BLaER1 (cell line): Measurements from ENCODE around the gene SFR1.

ENCODE experiments used
- H3K27ac ChIP-seq: shearing (Covaris generic); formaldehyde crosslinking; 2 replicates; pipeline ENCODE4 v1.8.1; 2022
- H3K27me3 ChIP-seq: shearing (Covaris generic); formaldehyde crosslinking; 2 replicates; pipeline ENCODE4 v1.8.1; 2022
- H3K36me3 ChIP-seq: shearing (Covaris generic); formaldehyde crosslinking; 2 replicates; pipeline ENCODE4 v1.8.1; 2022
- H3K4me1 ChIP-seq: shearing (Covaris generic); formaldehyde crosslinking; 2 replicates; pipeline ENCODE4 v1.8.1; 2022
- H3K4me2 ChIP-seq: shearing (Covaris generic); formaldehyde crosslinking; 2 replicates; pipeline ENCODE4 v1.8.1; 2022
- H3K4me3 ChIP-seq: shearing (Covaris generic); formaldehyde crosslinking; 2 replicates; pipeline ENCODE4 v1.8.1; 2022
- H3K9ac ChIP-seq: shearing (Covaris generic); formaldehyde crosslinking; 2 replicates; pipeline ENCODE4 v1.8.1; 2022
- H3K9me3 ChIP-seq: shearing (Covaris generic); formaldehyde crosslinking; 2 replicates; pipeline ENCODE4 v1.8.1; 2022
- H4K20me1 ChIP-seq: shearing (Covaris generic); formaldehyde crosslinking; 2 replicates; pipeline ENCODE4 v1.8.1; 2022
- Cebpa-rat ChIP-seq: shearing (Covaris generic); IDR thresholded peaks from 2 replicates; pipeline ENCODE4 v1.8.1; 2022

The SFR1 gene

DNA sequence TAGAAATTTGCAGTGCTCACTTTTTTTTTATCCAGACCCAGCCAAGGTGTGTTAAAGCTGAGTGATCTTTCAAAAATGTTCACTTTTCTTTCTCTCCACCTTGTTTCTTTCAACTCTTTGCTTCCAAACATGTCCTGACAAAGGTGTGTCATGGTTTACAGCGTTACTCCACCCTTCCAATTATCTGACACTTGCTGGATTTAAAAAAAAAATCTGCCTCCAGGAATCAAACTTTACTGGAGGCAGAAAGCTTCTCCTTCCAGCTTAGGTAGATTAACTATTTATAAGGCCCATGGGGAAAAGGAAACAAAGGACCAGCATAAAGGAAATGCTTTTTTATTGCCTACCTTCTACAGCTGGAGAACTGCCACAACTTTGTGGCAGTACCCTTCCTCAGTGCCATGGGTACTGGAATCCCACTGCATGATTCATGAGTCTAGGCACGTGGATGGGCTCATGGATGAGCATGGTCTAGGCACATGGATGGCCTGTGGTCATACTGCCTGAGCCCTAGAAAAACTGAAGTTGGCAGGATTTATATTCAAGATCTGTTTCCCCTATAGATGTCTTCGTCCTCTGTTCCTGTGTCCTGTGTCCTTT lies 36.1 kb upstream of the SFR1 start, which contains the start of gene COL17A1:
Gene COL17A1 (minus strand): TSS at position 80 of the 600 bp plus-strand sequence. CDS start 5,207 bp downstream, outside the sequence.
- TF ChIP-seq Cebpa-rat, result no peak
- no peaks in the 10 kb centered on the region for H3K27me3 ChIP-seq
- H3K27ac ChIP-seq, result no peak within 1 kb of the TSS
- H3K9ac ChIP-seq, result no peak within 1 kb of the TSS
- no peaks in the 10 kb centered on the region for H3K9me3 ChIP-seq
- H3K4me1 ChIP-seq, result no peaks in the 10 kb centered on the region
- no peaks in the 10 kb centered on the region for H3K36me3 ChIP-seq
- H4K20me1 ChIP-seq, result no peaks in the 10 kb centered on the region
- H3K4me3 ChIP-seq, result no peak within 1 kb of the TSS
- H3K4me2 ChIP-seq, result no peak within 1 kb of the TSS

DNA sequence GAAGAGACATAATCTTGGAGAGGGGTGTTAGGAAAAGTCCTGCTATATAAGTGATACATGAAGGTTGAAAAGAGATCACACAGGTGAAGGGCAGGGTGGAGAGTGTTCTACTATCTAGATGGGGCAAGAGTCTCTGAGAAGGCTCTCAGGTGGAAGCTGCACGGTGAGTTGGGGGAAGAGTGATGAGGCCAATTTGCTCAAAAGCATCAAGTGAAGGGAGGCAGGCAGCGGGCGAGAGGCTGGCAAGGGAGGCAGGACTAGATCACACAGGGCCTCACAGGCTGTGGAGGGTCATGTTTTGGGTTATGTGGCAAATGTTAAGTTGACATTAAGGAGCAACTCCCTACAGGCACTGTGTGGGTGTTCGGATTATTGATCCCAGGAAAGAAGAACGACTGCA lies 33.7 kb upstream of the SFR1 start:
- Histone ChIP-seq H3K4me1 (no peaks in the 10 kb centered on the region), H3K36me3 (no peaks in the 10 kb centered on the region), H3K9me3 (no peaks in the 10 kb centered on the region), H3K27ac (no peak overlapping the region), H3K9ac (no peak overlapping the region), H3K27me3 (no peaks in the 10 kb centered on the region), H3K4me2 (no peak overlapping the region), H4K20me1 (no peaks in the 10 kb centered on the region), H3K4me3 (no peak overlapping the region)
- TF ChIP-seq Cebpa-rat, result no peak

DNA sequence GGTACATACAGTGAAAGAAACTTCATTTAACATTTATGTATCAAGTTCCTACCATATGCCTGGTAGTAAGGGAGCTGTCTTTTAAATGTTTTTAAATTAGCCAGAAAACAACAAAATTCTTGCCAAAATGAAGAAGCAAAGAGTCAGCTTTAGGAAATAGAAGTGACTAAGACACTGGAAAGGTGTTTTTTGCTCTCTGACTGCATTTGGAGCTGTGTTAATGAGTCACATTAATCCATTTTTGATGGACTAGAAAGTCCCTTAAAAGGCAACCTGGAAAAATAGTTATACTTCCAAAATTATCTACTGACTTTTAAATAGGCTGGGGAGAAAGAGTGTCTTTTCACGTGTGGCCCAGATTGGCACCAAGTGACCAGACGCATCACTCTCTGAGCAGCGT lies 32.4 kb upstream of the SFR1 start:
- H3K4me2 ChIP-seq, result no peak overlapping the region
- no peak overlapping the region for H3K4me3 ChIP-seq
- no peaks in the 10 kb centered on the region for H3K27me3 ChIP-seq
- no peaks in the 10 kb centered on the region for H3K36me3 ChIP-seq
- TF ChIP-seq Cebpa-rat, result no peak
- H3K9ac ChIP-seq, result no peak overlapping the region
- H4K20me1 ChIP-seq, result no peaks in the 10 kb centered on the region
- H3K27ac ChIP-seq, result no peak overlapping the region
- H3K4me1 ChIP-seq, result no peaks in the 10 kb centered on the region
- no peaks in the 10 kb centered on the region for H3K9me3 ChIP-seq

DNA sequence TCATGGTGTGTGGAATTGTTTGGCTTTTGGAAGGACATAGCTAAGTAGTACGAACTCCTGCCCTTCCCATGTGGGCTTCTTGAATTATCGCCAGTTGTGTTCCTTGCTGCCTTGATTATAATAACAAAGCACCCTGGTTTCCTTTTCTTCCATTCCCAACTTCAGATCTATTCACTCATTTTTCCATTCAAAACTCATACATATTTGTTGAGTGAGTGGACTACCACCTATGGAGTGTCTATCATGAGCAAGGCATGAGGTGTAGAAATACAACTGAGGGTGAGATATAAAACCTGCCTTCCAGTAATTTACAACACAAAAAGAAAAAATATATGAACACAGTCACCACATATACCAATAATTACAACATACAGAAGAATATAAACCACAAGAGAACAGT lies 31.4 kb upstream of the SFR1 start:
- no peaks in the 10 kb centered on the region for H3K4me1 ChIP-seq
- H3K4me3 ChIP-seq, result no peak overlapping the region
- H3K9ac ChIP-seq, result no peak overlapping the region
- no peak overlapping the region for H3K27ac ChIP-seq
- H3K27me3 ChIP-seq, result no peaks in the 10 kb centered on the region
- H3K9me3 ChIP-seq, result no peaks in the 10 kb centered on the region
- no peak for TF ChIP-seq Cebpa-rat
- H4K20me1 ChIP-seq, result no peaks in the 10 kb centered on the region
- no peak overlapping the region for H3K4me2 ChIP-seq
- H3K36me3 ChIP-seq, result no peaks in the 10 kb centered on the region

DNA sequence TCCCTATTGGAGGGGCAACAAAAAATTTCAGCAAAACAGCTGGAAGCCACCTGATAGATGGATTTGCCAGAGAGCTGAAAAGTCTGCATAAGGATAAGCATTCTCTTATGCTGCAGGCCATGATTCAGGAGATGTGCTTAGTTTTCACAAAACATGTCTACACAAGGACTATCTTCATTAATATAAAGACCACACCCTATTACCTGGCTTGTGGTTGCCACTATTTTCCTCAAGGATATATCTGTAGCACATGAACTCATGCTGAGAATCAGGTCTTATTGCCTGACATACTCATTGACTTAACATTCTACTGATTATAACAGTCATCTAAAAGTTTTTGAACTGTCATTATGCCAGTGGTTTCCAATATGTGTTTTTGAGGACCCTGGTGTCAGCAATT lies 29.2 kb upstream of the SFR1 start:
- no peak for TF ChIP-seq Cebpa-rat
- no peaks in the 10 kb centered on the region for H4K20me1 ChIP-seq
- no peaks in the 10 kb centered on the region for H3K4me1 ChIP-seq
- H3K36me3 ChIP-seq, result no peaks in the 10 kb centered on the region
- no peak overlapping the region for H3K27ac ChIP-seq
- H3K9ac ChIP-seq, result no peak overlapping the region
- no peaks in the 10 kb centered on the region for H3K27me3 ChIP-seq
- H3K4me2 ChIP-seq, result no peak overlapping the region
- peaks cover 11% of the 10 kb centered on the region for H3K9me3 ChIP-seq
- H3K4me3 ChIP-seq, result no peak overlapping the region

DNA sequence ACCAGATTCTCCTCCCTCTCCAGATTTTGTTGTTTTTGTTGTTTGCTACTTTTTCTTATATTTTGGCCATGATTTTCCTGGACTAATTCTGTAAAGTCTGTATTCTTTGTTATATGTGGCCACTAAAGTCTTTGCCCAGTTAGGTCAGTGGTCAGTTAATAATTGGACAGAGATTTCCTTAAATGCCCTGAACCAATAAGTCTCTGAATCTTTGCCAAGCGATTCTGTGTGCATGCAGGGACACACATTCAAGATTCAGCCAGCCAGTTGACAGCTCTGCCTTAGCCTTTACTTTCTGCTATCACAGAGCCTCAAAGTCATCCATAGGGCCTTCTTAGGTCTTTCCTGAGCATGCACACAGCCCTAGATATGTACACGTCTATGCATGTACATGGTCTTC lies 25.3 kb upstream of the SFR1 start:
- Histone ChIP-seq H3K36me3 (no peaks in the 10 kb centered on the region), H3K4me3 (no peak overlapping the region), H3K9me3 (peaks cover 11% of the 10 kb centered on the region), H3K4me1 (no peaks in the 10 kb centered on the region), H3K27me3 (no peaks in the 10 kb centered on the region), H3K27ac (no peak overlapping the region), H3K9ac (no peak overlapping the region), H4K20me1 (no peaks in the 10 kb centered on the region), H3K4me2 (no peak overlapping the region)
- no peak for TF ChIP-seq Cebpa-rat

DNA sequence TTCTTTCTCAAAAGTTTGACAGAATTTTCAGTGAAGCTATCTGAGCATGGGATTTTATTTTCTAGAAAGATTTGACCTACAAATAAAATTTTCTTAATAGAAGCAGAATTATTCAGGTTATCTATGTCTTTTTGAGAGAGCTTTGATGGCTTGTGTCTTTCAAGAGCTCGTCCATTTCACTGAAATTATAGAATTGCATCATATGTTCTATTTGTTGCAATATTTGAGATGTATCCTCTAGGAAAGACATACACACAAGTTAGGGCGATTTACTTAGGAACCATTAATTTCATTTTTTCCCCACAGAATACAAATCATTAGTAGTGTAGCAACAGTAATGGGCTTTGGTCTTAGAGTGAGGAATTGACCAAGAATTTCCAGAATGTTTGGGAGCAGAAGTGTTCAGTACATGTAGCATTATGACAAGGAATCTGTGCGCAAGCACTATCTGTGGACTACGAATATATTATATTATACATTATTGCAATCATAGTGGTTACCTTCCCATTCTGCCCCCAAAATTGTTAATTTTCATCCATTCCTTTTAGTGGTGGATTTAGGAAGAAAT lies 23.5 kb upstream of the SFR1 start:
- Histone ChIP-seq H3K36me3 (no peaks in the 10 kb centered on the region), H3K4me3 (no peak overlapping the region), H3K9ac (no peak overlapping the region), H3K9me3 (peaks cover 11% of the 10 kb centered on the region), H3K27me3 (no peaks in the 10 kb centered on the region), H3K4me1 (no peaks in the 10 kb centered on the region), H3K4me2 (no peak overlapping the region), H4K20me1 (no peaks in the 10 kb centered on the region), H3K27ac (no peak overlapping the region)
- no peak for TF ChIP-seq Cebpa-rat

DNA sequence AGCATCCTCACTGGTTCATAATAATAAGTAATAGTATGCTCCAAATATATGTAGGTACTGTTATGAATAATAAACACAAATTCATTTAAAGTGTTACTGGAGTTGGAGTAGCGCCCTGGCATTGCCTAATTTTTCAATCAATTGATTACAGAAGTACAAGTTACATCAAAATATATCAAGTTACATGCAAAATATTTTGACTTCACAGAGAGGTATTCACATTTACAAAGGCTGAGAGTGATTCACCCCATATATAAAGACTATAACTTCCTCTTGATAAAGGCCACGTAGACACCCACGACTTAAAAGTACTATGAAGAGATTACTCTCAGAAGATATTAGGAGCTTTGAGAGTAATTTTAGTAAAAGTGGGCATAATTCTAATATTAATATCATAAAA lies 22.7 kb upstream of the SFR1 start:
- H3K4me3 ChIP-seq, result no peak overlapping the region
- no peak overlapping the region for H3K9ac ChIP-seq
- no peaks in the 10 kb centered on the region for H3K27me3 ChIP-seq
- TF ChIP-seq Cebpa-rat, result no peak
- no peaks in the 10 kb centered on the region for H3K4me1 ChIP-seq
- H3K36me3 ChIP-seq, result no peaks in the 10 kb centered on the region
- H3K9me3 ChIP-seq, result peaks cover 11% of the 10 kb centered on the region
- no peak overlapping the region for H3K4me2 ChIP-seq
- no peak overlapping the region for H3K27ac ChIP-seq
- no peaks in the 10 kb centered on the region for H4K20me1 ChIP-seq

DNA sequence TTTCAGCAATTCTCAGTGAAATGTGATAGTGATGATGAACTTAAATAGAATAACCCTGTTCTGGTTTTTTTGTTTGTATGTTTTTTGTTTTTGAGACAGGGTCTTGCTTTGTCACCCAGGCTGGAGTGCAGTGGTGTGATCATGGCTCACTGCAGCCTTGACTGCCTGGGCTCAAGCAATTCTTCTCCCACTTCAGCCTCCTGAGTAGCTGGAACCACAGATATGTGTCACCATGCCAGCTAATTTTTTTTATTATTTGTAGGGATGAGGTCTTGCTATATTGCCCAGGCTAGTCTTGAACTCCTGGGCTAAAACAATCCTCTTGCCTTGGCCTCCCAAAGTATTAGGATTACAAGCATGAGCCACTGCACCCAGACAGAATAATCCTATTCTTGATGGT lies 22.0 kb upstream of the SFR1 start:
- Histone ChIP-seq H3K36me3 (no peaks in the 10 kb centered on the region), H3K27ac (no peak overlapping the region), H3K9ac (no peak overlapping the region), H3K9me3 (peaks cover 11% of the 10 kb centered on the region), H3K27me3 (no peaks in the 10 kb centered on the region), H3K4me2 (no peak overlapping the region), H3K4me1 (no peaks in the 10 kb centered on the region), H4K20me1 (no peaks in the 10 kb centered on the region), H3K4me3 (no peak overlapping the region)
- TF ChIP-seq Cebpa-rat, result no peak

DNA sequence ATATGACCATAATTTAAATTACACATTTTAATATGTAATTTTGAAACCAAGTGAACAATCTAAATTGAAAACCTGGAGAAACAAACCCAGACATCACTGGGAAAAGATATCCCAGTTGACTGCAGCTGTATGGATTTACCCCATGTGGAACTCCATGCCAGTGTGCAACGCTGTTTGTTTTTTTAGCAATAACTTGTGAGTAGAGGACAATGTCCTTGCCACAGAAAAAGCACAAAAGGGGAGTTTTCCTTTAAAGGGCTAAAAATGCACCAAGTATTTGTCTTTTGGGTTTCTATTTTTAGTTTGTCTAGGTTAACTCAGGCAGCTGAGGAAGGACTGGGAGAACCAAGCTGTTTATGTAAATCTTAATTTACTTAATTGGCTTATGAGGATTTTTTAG lies 21.2 kb upstream of the SFR1 start:
- Histone ChIP-seq H3K27ac (no peak overlapping the region), H3K36me3 (no peaks in the 10 kb centered on the region), H3K9ac (no peak overlapping the region), H3K4me2 (no peak overlapping the region), H3K9me3 (peaks cover 11% of the 10 kb centered on the region), H3K4me3 (no peak overlapping the region), H3K27me3 (no peaks in the 10 kb centered on the region), H4K20me1 (no peaks in the 10 kb centered on the region), H3K4me1 (no peaks in the 10 kb centered on the region)
- no peak for TF ChIP-seq Cebpa-rat

DNA sequence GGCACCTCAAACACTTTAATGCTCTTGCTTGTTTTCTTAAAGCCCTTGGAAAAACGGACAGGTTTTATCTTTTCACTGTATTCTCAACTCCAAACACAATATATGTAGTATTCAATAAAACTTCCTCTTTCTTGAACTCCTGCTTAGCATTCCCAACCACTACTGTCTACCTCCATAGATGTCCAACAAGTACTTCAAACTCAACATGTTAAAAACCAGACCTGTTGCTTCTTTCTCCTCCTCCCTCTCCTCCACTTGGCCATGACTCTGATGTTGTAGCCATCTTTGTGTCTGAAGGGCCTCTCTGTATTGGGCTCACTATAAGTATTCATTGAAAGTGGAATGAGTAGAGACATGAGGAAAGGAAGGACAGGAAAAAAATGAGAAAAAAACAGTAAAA lies 20.1 kb upstream of the SFR1 start:
- H3K4me2 ChIP-seq, result no peak overlapping the region
- no peak overlapping the region for H3K4me3 ChIP-seq
- peaks cover 7% of the 10 kb centered on the region for H3K9me3 ChIP-seq
- H4K20me1 ChIP-seq, result no peaks in the 10 kb centered on the region
- H3K27me3 ChIP-seq, result no peaks in the 10 kb centered on the region
- TF ChIP-seq Cebpa-rat, result no peak
- no peaks in the 10 kb centered on the region for H3K36me3 ChIP-seq
- H3K27ac ChIP-seq, result no peak overlapping the region
- no peak overlapping the region for H3K9ac ChIP-seq
- H3K4me1 ChIP-seq, result no peaks in the 10 kb centered on the region
